H1 (cell line): ENCODE data around the gene GTF3C5. TPM values are rescaled to one million over a fixed set of nuclear protein-coding genes. Genes with fewer than 3 reads are reported as not detected.

Experiments
- CTCF ChIA-PET: fragments of 300-600 bp; sonication (Branson Sonifier 250); formaldehyde crosslinking; loops from one replicate; lab custom pipeline; 2021; ENCODE audit not compliant: partially characterized antibody; lab: Charles Lee
- POLR2A ChIA-PET: fragments of 300-600 bp; sonication (Branson Sonifier 250); formaldehyde crosslinking; loops from one replicate; lab custom pipeline; 2021; ENCODE audit warnings: inconsistent platforms; ENCODE audit not compliant: partially characterized antibody; lab: Charles Lee
- DNase-seq, 2 experiments: peaks; one replicate each; pipeline versions ENCODE4 v3.0.0 to v3.0.0-alpha.2; 2010 to 2022; ENCODE audit warnings: low spot score in 2 of 2, low read depth in 1 of 2, mixed read lengths in 1 of 2
- FAIRE-seq: peaks from 2 replicates; lab custom pipeline; 2011; peaks lifted over from hg19 to GRCh38; lab: Jason Lieb, UNC
- H2AFZ ChIP-seq: 2 replicates; pipeline ENCODE4 v1.8.1; 2012; ENCODE audit warnings: low read length, inconsistent platforms
- H2AK5ac ChIP-seq: 2 replicates; pipeline ENCODE4 v1.6.1; 2013; ENCODE audit warnings: low read depth, low read length
- H2BK120ac ChIP-seq: replicated peaks from 2 replicates; pipeline ENCODE3; 2013; ENCODE audit warnings: low read depth, low read length, inconsistent platforms
- H2BK12ac ChIP-seq: 2 replicates; pipeline ENCODE4 v1.6.1; 2013; ENCODE audit warnings: low read depth, low read length
- H2BK15ac ChIP-seq: 2 replicates; pipeline ENCODE4 v1.6.1; 2013; ENCODE audit warnings: low read length
- H2BK20ac ChIP-seq: 2 replicates; pipeline ENCODE4 v1.6.1; 2013; ENCODE audit warnings: low read length
- H2BK5ac ChIP-seq: 2 replicates; pipeline ENCODE4 v1.6.1; 2013; ENCODE audit warnings: low read depth, low read length
- H3K14ac ChIP-seq: 2 replicates; pipeline ENCODE4 v1.6.1; 2013; ENCODE audit warnings: inconsistent platforms; ENCODE audit not compliant: insufficient read length
- H3K18ac ChIP-seq: 2 replicates; pipeline ENCODE4 v1.6.1; 2013; ENCODE audit warnings: low read length; ENCODE audit errors: extremely low read depth
- H3K23ac ChIP-seq: 2 replicates; pipeline ENCODE4 v1.6.1; 2013; ENCODE audit warnings: inconsistent platforms; ENCODE audit not compliant: insufficient read length
- H3K23me2 ChIP-seq: 2 replicates; pipeline ENCODE4 v1.6.1; 2013; ENCODE audit warnings: low read depth, low read length
- H3K27ac ChIP-seq: 2 replicates; pipeline ENCODE4 v1.6.1; 2011; ENCODE audit warnings: low read depth, low read length, inconsistent platforms
- H3K27me3 ChIP-seq, 4 experiments: replicated peaks in 1 of 4; 1 replicate in 1 of 4; 2 replicates in 3 of 4; pipeline versions ENCODE4 v1.6.1 to v1.8.1; 2011 to 2013; ENCODE audit warnings: low read length in 3 of 4, mild to moderate bottlenecking in 3 of 4, inconsistent platforms in 2 of 4, mixed read lengths in 2 of 4, moderate library complexity in 1 of 4; ENCODE audit not compliant: control insufficient read depth in 3 of 4, insufficient read depth in 3 of 4; ENCODE audit errors: extremely low read depth in 1 of 4
- H3K36me3 ChIP-seq, 4 experiments: 2 replicates each; pipeline versions ENCODE4 v1.6.1 to v1.8.1; 2011 to 2013; ENCODE audit warnings: mild to moderate bottlenecking in 4 of 4, low read length in 3 of 4, moderate library complexity in 2 of 4, control low read depth in 1 of 4, inconsistent platforms in 1 of 4; ENCODE audit not compliant: insufficient read depth in 4 of 4, control insufficient read depth in 2 of 4
- H3K4ac ChIP-seq: replicated peaks from 2 replicates; pipeline ENCODE3; 2013; ENCODE audit warnings: low read length, low read depth, mixed read lengths, inconsistent platforms; ENCODE audit not compliant: insufficient read length
- H3K4me1 ChIP-seq, 4 experiments: replicated peaks in 1 of 4; 1 replicate in 1 of 4; 2 replicates in 3 of 4; pipeline versions ENCODE4 v1.6.1 to v1.8.1; 2011 to 2013; ENCODE audit warnings: low read length in 3 of 4, inconsistent platforms in 2 of 4, mixed read lengths in 1 of 4; ENCODE audit not compliant: insufficient read depth in 4 of 4, control insufficient read depth in 3 of 4
- H3K4me2 ChIP-seq, 2 experiments: 2 replicates each; pipeline versions ENCODE4 v1.6.1 to v1.8.1; 2011 to 2013; ENCODE audit warnings: low read depth in 2 of 2, low read length in 2 of 2, control low read depth in 1 of 2, inconsistent platforms in 1 of 2, mild to moderate bottlenecking in 1 of 2; ENCODE audit not compliant: insufficient read depth in 1 of 2
- H3K4me3 ChIP-seq, 4 experiments: fragments of 200-600, 300-600 bp in 1 of 4; sonication (generic), shearing (Covaris generic), sonication (Bioruptor Twin) in 1 of 4; 2 replicates each; pipeline versions ENCODE4 v1.5.1 to v1.8.1; 2011 to 2016; ENCODE audit warnings: low read length in 4 of 4, low read depth in 3 of 4, control low read depth in 2 of 4, inconsistent platforms in 2 of 4, mild to moderate bottlenecking in 2 of 4, mixed read lengths in 1 of 4, moderate library complexity in 1 of 4; ENCODE audit not compliant: insufficient read depth in 2 of 4; ENCODE audit errors: extremely low read depth in 1 of 4
- H3K56ac ChIP-seq: replicated peaks from 2 replicates; pipeline ENCODE3; 2013; ENCODE audit warnings: low read depth, mild to moderate bottlenecking, mixed read lengths, low read length, inconsistent platforms; ENCODE audit not compliant: insufficient read length
- H3K79me1 ChIP-seq: 2 replicates; pipeline ENCODE4 v1.6.1; 2013; ENCODE audit warnings: low read depth, low read length, control low read depth
- H3K79me2 ChIP-seq, 2 experiments: 2 replicates each; pipeline versions ENCODE4 v1.6.1 to v1.8.1; 2012 to 2013; ENCODE audit warnings: low read length in 2 of 2, mild to moderate bottlenecking in 2 of 2, inconsistent platforms in 1 of 2; ENCODE audit not compliant: insufficient read depth in 2 of 2, control insufficient read depth in 1 of 2
- H3K9ac ChIP-seq, 4 experiments: replicated peaks in 1 of 4; 1 replicate in 1 of 4; 2 replicates in 3 of 4; pipeline versions ENCODE4 v1.6.1 to v1.8.1; 2011 to 2013; ENCODE audit warnings: low read depth in 3 of 4, low read length in 3 of 4, control low read depth in 2 of 4, mild to moderate bottlenecking in 2 of 4, moderate library complexity in 2 of 4, inconsistent platforms in 1 of 4; ENCODE audit errors: extremely low read depth in 1 of 4
- H3K9me3 ChIP-seq, 2 experiments: 2 replicates each; pipeline versions ENCODE4 v1.6.1 to v1.8.1; 2012 to 2013; ENCODE audit warnings: mild to moderate bottlenecking in 2 of 2, moderate library complexity in 2 of 2, control low read depth in 1 of 2, inconsistent platforms in 1 of 2, low read depth in 1 of 2, low read length in 1 of 2, mixed read lengths in 1 of 2; ENCODE audit not compliant: insufficient read depth in 2 of 2
- H4K20me1 ChIP-seq, 2 experiments: replicated peaks in 1 of 2; 2 replicates each; pipeline versions ENCODE3 to v1.8.1; 2011 to 2013; ENCODE audit warnings: inconsistent platforms in 2 of 2, low read length in 2 of 2, mild to moderate bottlenecking in 1 of 2; ENCODE audit not compliant: insufficient read depth in 2 of 2, control insufficient read depth in 1 of 2
- H4K5ac ChIP-seq: 2 replicates; pipeline ENCODE4 v1.6.1; 2013; ENCODE audit warnings: low read length, low read depth, mixed read lengths, inconsistent platforms; ENCODE audit not compliant: insufficient read length
- H4K8ac ChIP-seq: 2 replicates; pipeline ENCODE4 v1.8.0; 2013; ENCODE audit warnings: mild to moderate bottlenecking, moderate library complexity, low read length, inconsistent platforms; ENCODE audit not compliant: insufficient read depth; ENCODE audit errors: extremely low read depth
- H4K91ac ChIP-seq: replicated peaks from 2 replicates; pipeline ENCODE3; 2013; ENCODE audit warnings: low read length, mixed read lengths, inconsistent platforms; ENCODE audit not compliant: insufficient read length
- BCL11A ChIP-seq, 2 experiments: IDR thresholded peaks; one replicate each; pipeline ENCODE4 v1.6.1; 2011; ENCODE audit warnings: low read depth in 2 of 2, low read length in 2 of 2, mild to moderate bottlenecking in 2 of 2
- CBX5 ChIP-seq: fragments of 300-800, 300-1000 bp; sonication (generic); IDR thresholded peaks from 2 replicates; pipeline ENCODE4 v1.7.1; 2016; ENCODE audit warnings: antibody characterized with exemption, low read length, low read depth
- HDAC6 ChIP-seq: IDR thresholded peaks from one replicate; pipeline ENCODE4 v1.7.1; 2012; ENCODE audit warnings: low read depth, mild to moderate bottlenecking, inconsistent platforms, low read length, moderate library complexity
- MAFK ChIP-seq: IDR thresholded peaks from 2 replicates; pipeline ENCODE4 v1.6.1; 2012; ENCODE audit warnings: low read depth, mild to moderate bottlenecking, improper control_type of control experiment, low read length
- PHF8 ChIP-seq: fragments of 200-600 bp; sonication (generic); conservative IDR thresholded peaks from 2 replicates; pipeline ENCODE4 v1.7.1; 2012; ENCODE audit warnings: low read depth, mild to moderate bottlenecking, inconsistent platforms, low read length, moderate library complexity
- POLR2AphosphoS5 ChIP-seq: IDR thresholded peaks from 2 replicates; pipeline ENCODE4 v1.6.1; 2011; ENCODE audit warnings: low read depth, low read length
- SIX5 ChIP-seq: IDR thresholded peaks from 2 replicates; pipeline ENCODE4 v1.6.1; 2011; ENCODE audit warnings: mild to moderate bottlenecking, low read depth, low read length
- YY1 ChIP-seq: IDR thresholded peaks from 2 replicates; pipeline ENCODE4 v1.6.1; 2011; ENCODE audit warnings: low read depth, mild to moderate bottlenecking, low read length
- WGBS, 2 experiments: shearing (Covaris generic) in 1 of 2; methylation state at CpG; one replicate each; pipeline versions ENCODE4 v1.1.6 to v1.1.7; 2013 to 2015; ENCODE audit warnings: low lambda C conversion rate in 2 of 2, mixed read lengths in 2 of 2, inconsistent platforms in 1 of 2, low coverage in 1 of 2, missing lambda C conversion rate in 1 of 2; ENCODE audit not compliant: insufficient replicate concordance in 2 of 2, insufficient coverage in 1 of 2, insufficient read length in 1 of 2; ENCODE audit errors: extremely low coverage in 1 of 2, missing lambda C conversion rate in 1 of 2; 5-methylcytosine and 5-hydroxymethylcytosine counted together
- polyA plus RNA-seq, 7 experiments: library from polyadenylated mRNA; depleted of rRNA in 3 of 7; stranded (reverse) in 5 of 7; unstranded in 2 of 7; fragments of >200 nt in 5 of 7; fragments of 200-250 nt in 2 of 7; gene quantifications; 1 replicate in 5 of 7; 2 replicates in 1 of 7; 4 replicates in 1 of 7; pipeline versions ENCODE4 v1.2.1 to v1.2.3, GENCODE V29; 2011 to 2013; ENCODE audit warnings: missing spikeins in 2 of 7, mixed read lengths in 2 of 7
- total RNA-seq: library from RNA; stranded (reverse); fragmentation: NEBNext Ultra II Directional; extraction: Animal tissue kit (Norgen Biotek cat#: 25700); gene quantifications from 2 replicates; pipeline ENCODE4 v1.2.1, GENCODE V29; 2021

GTF3C5 gene
- total and polyA plus RNA-seq, 2 of the 8 experiments (the other 6 are each of a cell fraction or from before 2014, with no cell fraction given): 78.7 to 87.1 TPM

DNA sequence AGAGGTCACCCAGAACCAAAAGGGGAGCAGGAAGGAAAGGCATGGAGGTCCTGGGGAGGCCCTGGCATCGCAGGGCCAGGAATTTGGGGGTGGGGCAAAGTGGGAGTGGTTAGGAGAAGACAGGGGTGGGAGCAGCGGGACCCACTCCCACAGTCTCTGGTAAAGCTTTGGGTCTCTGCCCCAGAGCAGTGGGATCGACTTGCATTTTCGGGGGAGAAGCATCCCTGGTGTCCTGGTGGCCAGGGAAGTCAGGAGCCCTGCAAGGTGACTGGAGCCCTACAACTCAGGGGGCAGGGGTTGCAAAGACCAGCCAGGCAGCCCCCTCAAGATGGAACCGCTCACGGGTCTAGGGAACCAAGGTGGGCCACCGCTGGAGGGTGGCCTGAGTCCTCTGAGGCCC, 22.4 kb upstream of the GTF3C5 start:
- FAIRE-seq: no peak
- H4K8ac ChIP-seq: no peak overlapping the region
- 78% methylated on average over 6 of the region's 7 CpGs; no CpG with 5 or more reads in 1 of the 2 experiments for WGBS, 2 experiments

More for the DNA sequence above, 22.4 kb upstream of the GTF3C5 start:
- Histone ChIP-seq H4K20me1 (peaks cover 0 to 3% of the 10 kb centered on the region in 2 experiments), H2BK120ac (no peak overlapping the region), H2AFZ (no peak overlapping the region), H4K5ac (no peak overlapping the region), H3K4me3 (no peak overlapping the region), H3K18ac (no peak overlapping the region), H3K9ac (no peak overlapping the region), H3K9me3 (no peaks in the 10 kb centered on the region), H3K23ac (no peak overlapping the region), H3K4me1 (peaks cover under 1 to 17% (median 11%) of the 10 kb centered on the region in 4 experiments), H3K27me3 (peaks cover 0 to 26% (median 11%) of the 10 kb centered on the region in 4 experiments; a peak in 6 of 7 replicates), H4K91ac (no peak overlapping the region), H2BK12ac (no peak overlapping the region), H3K56ac (no peak overlapping the region), H3K36me3 (no peaks in the 10 kb centered on the region), H2BK20ac (no peak overlapping the region), H3K79me1 (no peaks in the 10 kb centered on the region), H3K79me2 (no peaks in the 10 kb centered on the region), H3K14ac (no peak overlapping the region), H2BK5ac (no peak overlapping the region), H3K27ac (no peak overlapping the region), H3K23me2 (peaks cover 6% of the 10 kb centered on the region; the same call in 1 of the 2 replicates), H3K4me2 (no peak overlapping the region), H2BK15ac (no peak overlapping the region), H3K4ac (no peak overlapping the region), H2AK5ac (no peak overlapping the region)
- DNase-seq: no peak
- CTCF ChIA-PET: no interaction called here
- POLR2A ChIA-PET: no interaction called here
- TF ChIP-seq CBX5 (no peak), PHF8 (no peak), YY1 (no peak), BCL11A (IDR thresholded peaks at IDR 0.05; ENCODE audit: low read depth in 2 of 2, low read length in 2 of 2) (no peak), HDAC6 (no peak), SIX5 (no peak), MAFK (no peak), POLR2AphosphoS5 (no peak)
